ENCODE measurements around the gene AATK. TPM values are rescaled to one million over a fixed set of nuclear protein-coding genes. Genes with fewer than 3 reads are reported as not detected.

Gene AATK
- total and polyA plus RNA-seq, 2 experiments from 2014 or later = 0.25 to 1.6 TPM

GRCh38 chr17:81194941-81195901 is 29.2 kb upstream of the AATK start:
- Histone ChIP-seq H3K36me3 (ENCODE audit: low read depth) (no peaks in the 10 kb centered on the region), H3K9ac (no peak overlapping the region), H3K27me3 (replicated peaks; ENCODE audit: insufficient read depth) (no peaks in the 10 kb centered on the region), H3K27ac (no peak overlapping the region), H3K9me2 (ENCODE audit: insufficient read depth) (no peaks in the 10 kb centered on the region), H3K9me3 (ENCODE audit: low read depth) (no peaks in the 10 kb centered on the region), H3K79me2 (ENCODE audit: insufficient read depth) (no peaks in the 10 kb centered on the region), H2AFZ (no peak overlapping the region), H3K4me2 (ENCODE audit: unreplicated experiment) (no peak overlapping the region), H3K4me1 (ENCODE audit: insufficient read depth) (no peaks in the 10 kb centered on the region), H3K4me3 (no peak overlapping the region), H3F3A (ENCODE audit: insufficient read depth) (no peaks in the 10 kb centered on the region), H4K20me1 (ENCODE audit: insufficient read depth) (no peaks in the 10 kb centered on the region)
- 79 to 87% methylated on average over 31 to 37 of the region's 37 CpGs for WGBS, 2 experiments (ENCODE audit: low coverage in 1 of 2, low lambda C conversion rate in 2 of 2, missing lambda C conversion rate in 2 of 2)
- DNase-seq = no peak
- TF ChIP-seq EZH2 (IDR thresholded peaks at IDR 0.05; ENCODE audit: insufficient read depth, poor library complexity, severe bottlenecking) (no peak), EZH2phosphoT487 (IDR thresholded peaks at IDR 0.05; ENCODE audit: insufficient read depth, low read depth) (no peak)
- in situ Hi-C loops (cut with MboI) = no loop called here

- no peak for DNase-seq
- Histone ChIP-seq H3K4me3 (no peak overlapping the region), H3K9me2 (ENCODE audit: insufficient read depth) (no peaks in the 10 kb centered on the region), H3K36me3 (ENCODE audit: low read depth) (no peaks in the 10 kb centered on the region), H3K4me1 (ENCODE audit: insufficient read depth) (no peaks in the 10 kb centered on the region), H4K20me1 (ENCODE audit: insufficient read depth) (no peaks in the 10 kb centered on the region), H3K79me2 (ENCODE audit: insufficient read depth) (no peaks in the 10 kb centered on the region), H3K4me2 (ENCODE audit: unreplicated experiment) (no peak overlapping the region), H3F3A (ENCODE audit: insufficient read depth) (no peaks in the 10 kb centered on the region), H3K27me3 (replicated peaks; ENCODE audit: insufficient read depth) (no peaks in the 10 kb centered on the region), H3K9me3 (ENCODE audit: low read depth) (no peaks in the 10 kb centered on the region), H3K9ac (no peak overlapping the region), H3K27ac (no peak overlapping the region), H2AFZ (no peak overlapping the region)
- TF ChIP-seq EZH2 (IDR thresholded peaks at IDR 0.05; ENCODE audit: insufficient read depth, poor library complexity, severe bottlenecking) (no peak), EZH2phosphoT487 (IDR thresholded peaks at IDR 0.05; ENCODE audit: insufficient read depth, low read depth) (no peak)
- in situ Hi-C loops (cut with MboI) = no loop called here
- 86% methylated on average over 21 of the region's 21 CpGs for WGBS, 2 experiments (ENCODE audit: low coverage in 1 of 2, low lambda C conversion rate in 2 of 2, missing lambda C conversion rate in 2 of 2)
Observed at GRCh38 chr17:81194225-81194760, 28.3 kb upstream of the AATK start.

DNA sequence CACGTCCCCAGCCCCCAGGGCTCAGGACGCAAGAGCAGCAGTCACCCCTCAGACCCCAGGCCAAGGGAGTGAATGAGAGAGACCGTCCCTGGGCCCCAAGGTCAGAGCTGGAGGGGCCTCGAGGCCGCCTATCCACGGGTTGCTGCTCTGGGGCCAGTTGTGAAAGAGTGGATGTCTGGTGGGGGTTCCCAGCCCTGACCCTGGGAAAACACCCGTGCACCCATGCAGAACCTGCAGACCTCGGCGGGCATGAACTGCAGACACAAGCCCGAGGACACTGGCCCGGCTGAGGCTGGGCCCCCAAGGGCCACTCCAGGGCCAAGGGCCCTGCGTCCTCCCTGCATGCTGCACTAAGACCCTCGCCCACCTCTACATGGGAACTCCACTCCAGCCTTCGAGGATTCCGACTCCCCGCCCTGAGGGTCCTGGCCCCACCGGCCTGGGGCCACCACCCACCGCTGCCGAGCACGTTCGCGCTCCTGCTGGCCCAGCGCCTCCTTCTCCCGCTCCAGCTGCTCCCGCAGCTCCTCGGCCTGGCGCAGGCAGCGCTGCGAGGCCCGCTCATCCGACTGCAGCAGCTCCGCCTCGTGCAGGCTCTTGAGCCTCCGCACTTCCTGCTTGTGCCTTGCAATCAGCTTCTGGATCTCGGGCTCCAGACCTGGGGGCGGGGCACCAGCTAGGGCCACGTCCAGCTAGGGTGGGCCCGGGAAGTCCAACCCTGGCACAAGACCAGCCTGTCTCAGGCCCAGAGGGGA is 27.6 kb upstream of the AATK start:
- no peaks in the 10 kb centered on the region for H4K20me1 ChIP-seq (ENCODE audit: insufficient read depth)
- H3K9me3 ChIP-seq (ENCODE audit: low read depth) = no peaks in the 10 kb centered on the region
- no peak overlapping the region for H3K27ac ChIP-seq
- no peak overlapping the region for H2AFZ ChIP-seq
- no peak for DNase-seq
- H3K27me3 ChIP-seq (replicated peaks; ENCODE audit: insufficient read depth) = no peaks in the 10 kb centered on the region
- H3K4me3 ChIP-seq = no peak overlapping the region
- no peaks in the 10 kb centered on the region for H3K9me2 ChIP-seq (ENCODE audit: insufficient read depth)
- no peaks in the 10 kb centered on the region for H3K36me3 ChIP-seq (ENCODE audit: low read depth)
- no peaks in the 10 kb centered on the region for H3F3A ChIP-seq (ENCODE audit: insufficient read depth)
- no peak overlapping the region for H3K9ac ChIP-seq
- no peak overlapping the region for H3K4me2 ChIP-seq (ENCODE audit: unreplicated experiment)
- 89 to 90% methylated on average over 31 to 38 of the region's 38 CpGs for WGBS, 2 experiments (ENCODE audit: low coverage in 1 of 2, low lambda C conversion rate in 2 of 2, missing lambda C conversion rate in 2 of 2)
- TF ChIP-seq EZH2 (IDR thresholded peaks at IDR 0.05; ENCODE audit: insufficient read depth, poor library complexity, severe bottlenecking) (no peak), EZH2phosphoT487 (IDR thresholded peaks at IDR 0.05; ENCODE audit: insufficient read depth, low read depth) (no peak)
- no peaks in the 10 kb centered on the region for H3K4me1 ChIP-seq (ENCODE audit: insufficient read depth)
- no peaks in the 10 kb centered on the region for H3K79me2 ChIP-seq (ENCODE audit: insufficient read depth)
- in situ Hi-C loops (cut with MboI) = no loop called here

- Histone ChIP-seq H3K9ac (no peak overlapping the region), H3K4me3 (no peak overlapping the region), H3K27ac (no peak overlapping the region), H3K4me1 (ENCODE audit: insufficient read depth) (no peaks in the 10 kb centered on the region), H3K79me2 (ENCODE audit: insufficient read depth) (no peaks in the 10 kb centered on the region), H3K27me3 (replicated peaks; ENCODE audit: insufficient read depth) (no peaks in the 10 kb centered on the region), H3K9me2 (ENCODE audit: insufficient read depth) (no peaks in the 10 kb centered on the region), H3K4me2 (ENCODE audit: unreplicated experiment) (no peak overlapping the region), H3K9me3 (ENCODE audit: low read depth) (no peaks in the 10 kb centered on the region), H3F3A (ENCODE audit: insufficient read depth) (no peaks in the 10 kb centered on the region), H2AFZ (no peak overlapping the region), H3K36me3 (ENCODE audit: low read depth) (no peaks in the 10 kb centered on the region), H4K20me1 (ENCODE audit: insufficient read depth) (no peaks in the 10 kb centered on the region)
- WGBS, 2 experiments (ENCODE audit: low coverage in 1 of 2, low lambda C conversion rate in 2 of 2, missing lambda C conversion rate in 2 of 2) = 84 to 88% methylated on average over 17 of the region's 17 CpGs
- in situ Hi-C loops (cut with MboI) = no loop called here
- no peak for DNase-seq
- TF ChIP-seq EZH2 (IDR thresholded peaks at IDR 0.05; ENCODE audit: insufficient read depth, poor library complexity, severe bottlenecking) (no peak), EZH2phosphoT487 (IDR thresholded peaks at IDR 0.05; ENCODE audit: insufficient read depth, low read depth) (no peak)
Observed at GRCh38 chr17:81193051-81193410, 27.0 kb upstream of the AATK start.
